SK-N-SH treated with all-trans-retinoic acid at 6 μM for 48 hours (cell line): ENCODE measurements around the gene HOXA4.

Experiments
- ATAC-seq: fragments of 200-7000 bp; cut with Tn5 transposase; 3 replicates; pipeline ENCODE4 v1.9.1; 2020; ENCODE audit warnings: mild to moderate bottlenecking, moderate library complexity
- ARNTL ChIP-seq: fragments of 450-650 bp; formaldehyde crosslinking; IDR thresholded peaks from 2 replicates; pipeline ENCODE4 v1.5.0; 2020; ENCODE audit warnings: low read depth, mild to moderate bottlenecking, moderate library complexity, borderline replicate concordance
- BACH2 ChIP-seq: fragments of 250-450 bp; sonication (Bioruptor Pico); IDR thresholded peaks from 2 replicates; pipeline ENCODE4 v1.9.0; 2021; ENCODE audit warnings: mild to moderate bottlenecking, borderline replicate concordance
- GLIS3 ChIP-seq: fragments of 250-450 bp; sonication (Bioruptor Pico); IDR thresholded peaks from 2 replicates; pipeline ENCODE4 v1.5.0; 2020; ENCODE audit warnings: mild to moderate bottlenecking, moderate library complexity
- OSR1 ChIP-seq: fragments of 250-450 bp; sonication (Bioruptor Pico); IDR thresholded peaks from 2 replicates; pipeline ENCODE4 v1.8.0; 2022; ENCODE audit warnings: moderate library complexity, mild to moderate bottlenecking, inconsistent platforms
- PPARA ChIP-seq: fragments of 250-450 bp; sonication (Bioruptor Pico); IDR thresholded peaks from 2 replicates; pipeline ENCODE4 v1.5.0; 2020; ENCODE audit warnings: mild to moderate bottlenecking, borderline replicate concordance
- SNAI2 ChIP-seq: fragments of 250-450 bp; sonication (Bioruptor Pico); IDR thresholded peaks from 2 replicates; pipeline ENCODE4 v1.5.0; 2020; ENCODE audit warnings: mild to moderate bottlenecking, moderate library complexity
- TOX ChIP-seq: fragments of 250-450 bp; sonication (Bioruptor Pico); IDR thresholded peaks from 2 replicates; pipeline ENCODE4 v1.8.0; 2021; ENCODE audit warnings: mild to moderate bottlenecking, moderate library complexity, borderline replicate concordance
- ZC3H10 ChIP-seq: fragments of 250-450 bp; sonication (Bioruptor Pico); IDR thresholded peaks from 2 replicates; pipeline ENCODE4 v1.5.1; 2021; ENCODE audit warnings: mild to moderate bottlenecking, moderate library complexity
- ZFP3 ChIP-seq: fragments of 250-450 bp; sonication (Bioruptor Pico); IDR thresholded peaks from 2 replicates; pipeline ENCODE4 v1.5.0; 2020; ENCODE audit warnings: mild to moderate bottlenecking, moderate library complexity
- ZFP30 ChIP-seq: fragments of 450-650 bp; formaldehyde crosslinking; IDR thresholded peaks from 2 replicates; pipeline ENCODE4 v1.5.0; 2022; ENCODE audit warnings: mild to moderate bottlenecking, moderate library complexity
- ZNF565 ChIP-seq: fragments of 450-650 bp; formaldehyde crosslinking; conservative IDR thresholded peaks from 2 replicates; pipeline ENCODE4 v1.5.0; 2020; ENCODE audit warnings: low read depth, mild to moderate bottlenecking, moderate library complexity
- ZNF70 ChIP-seq: fragments of 450-650 bp; formaldehyde crosslinking; IDR thresholded peaks from 2 replicates; pipeline ENCODE4 v1.5.0; 2020; ENCODE audit warnings: mild to moderate bottlenecking, moderate library complexity
- ZNF8 ChIP-seq: fragments of 450-650 bp; formaldehyde crosslinking; IDR thresholded peaks from 2 replicates; pipeline ENCODE4 v1.5.0; 2020; ENCODE audit warnings: mild to moderate bottlenecking, moderate library complexity
- TF ChIP-seq, protein P1 (sequence below): fragments of 250-450 bp; sonication (Bioruptor Pico); IDR thresholded peaks from 2 replicates; pipeline ENCODE4 v1.8.0; 2020; ENCODE audit warnings: mild to moderate bottlenecking, moderate library complexity, borderline replicate concordance
- TF ChIP-seq, protein P2 (sequence below): fragments of 250-450 bp; sonication (Bioruptor Pico); IDR thresholded peaks from 2 replicates; pipeline ENCODE4 v1.8.0; 2021; ENCODE audit warnings: low read depth, mild to moderate bottlenecking, moderate library complexity, borderline replicate concordance
- TF ChIP-seq, protein P3 (sequence below): fragments of 250-450 bp; sonication (Bioruptor Pico); IDR thresholded peaks from 2 replicates; pipeline ENCODE4 v1.5.1; 2020; ENCODE audit warnings: low read depth, mild to moderate bottlenecking, moderate library complexity
- TF ChIP-seq, protein P4 (sequence below): fragments of 250-450 bp; sonication (Bioruptor Pico); IDR thresholded peaks from 2 replicates; pipeline ENCODE4 v1.5.1; 2021; ENCODE audit warnings: mild to moderate bottlenecking, moderate library complexity

HOXA4 gene

DNA sequence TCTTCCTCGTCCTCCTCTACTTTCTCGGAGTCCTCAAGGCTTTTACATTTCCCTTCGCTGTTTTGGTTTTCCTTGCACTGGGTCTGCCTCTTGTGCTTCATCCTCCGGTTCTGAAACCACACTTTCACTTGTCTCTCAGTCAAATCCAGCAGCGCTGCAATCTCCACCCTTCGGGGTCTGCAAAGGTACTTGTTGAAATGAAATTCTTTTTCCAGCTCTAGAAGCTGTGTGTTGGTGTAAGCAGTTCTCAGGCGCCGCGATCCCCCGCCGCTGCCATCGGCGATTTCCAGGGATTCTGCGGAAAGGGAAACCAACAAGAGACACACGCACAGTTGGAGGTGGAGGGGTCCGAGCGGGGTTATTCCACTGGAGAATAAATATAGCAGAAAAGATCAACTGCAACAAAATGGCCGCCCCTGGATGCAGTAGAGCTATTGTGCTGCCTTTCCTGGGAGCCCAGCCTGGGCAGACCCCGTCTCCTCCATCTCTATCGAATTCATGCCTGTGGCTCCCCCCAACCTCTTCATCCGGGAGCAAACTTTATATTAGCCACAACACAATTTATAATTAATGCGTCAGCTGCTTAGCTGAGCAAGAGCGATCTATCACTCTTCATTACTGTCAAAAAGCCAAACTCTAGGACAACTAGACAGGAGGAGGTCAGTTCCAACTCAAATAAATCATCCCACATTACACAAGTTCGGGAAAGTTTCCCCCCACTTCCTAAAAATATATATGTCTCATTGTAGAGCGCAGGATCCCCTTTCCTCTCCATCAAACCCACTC, 29.2 kb downstream of the HOXA4 start (continued):
- TF ChIP-seq, protein P1, sequence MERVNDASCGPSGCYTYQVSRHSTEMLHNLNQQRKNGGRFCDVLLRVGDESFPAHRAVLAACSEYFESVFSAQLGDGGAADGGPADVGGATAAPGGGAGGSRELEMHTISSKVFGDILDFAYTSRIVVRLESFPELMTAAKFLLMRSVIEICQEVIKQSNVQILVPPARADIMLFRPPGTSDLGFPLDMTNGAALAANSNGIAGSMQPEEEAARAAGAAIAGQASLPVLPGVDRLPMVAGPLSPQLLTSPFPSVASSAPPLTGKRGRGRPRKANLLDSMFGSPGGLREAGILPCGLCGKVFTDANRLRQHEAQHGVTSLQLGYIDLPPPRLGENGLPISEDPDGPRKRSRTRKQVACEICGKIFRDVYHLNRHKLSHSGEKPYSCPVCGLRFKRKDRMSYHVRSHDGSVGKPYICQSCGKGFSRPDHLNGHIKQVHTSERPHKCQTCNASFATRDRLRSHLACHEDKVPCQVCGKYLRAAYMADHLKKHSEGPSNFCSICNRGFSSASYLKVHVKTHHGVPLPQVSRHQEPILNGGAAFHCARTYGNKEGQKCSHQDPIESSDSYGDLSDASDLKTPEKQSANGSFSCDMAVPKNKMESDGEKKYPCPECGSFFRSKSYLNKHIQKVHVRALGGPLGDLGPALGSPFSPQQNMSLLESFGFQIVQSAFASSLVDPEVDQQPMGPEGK (CRISPR knock-in tag), result no peak

DNA sequence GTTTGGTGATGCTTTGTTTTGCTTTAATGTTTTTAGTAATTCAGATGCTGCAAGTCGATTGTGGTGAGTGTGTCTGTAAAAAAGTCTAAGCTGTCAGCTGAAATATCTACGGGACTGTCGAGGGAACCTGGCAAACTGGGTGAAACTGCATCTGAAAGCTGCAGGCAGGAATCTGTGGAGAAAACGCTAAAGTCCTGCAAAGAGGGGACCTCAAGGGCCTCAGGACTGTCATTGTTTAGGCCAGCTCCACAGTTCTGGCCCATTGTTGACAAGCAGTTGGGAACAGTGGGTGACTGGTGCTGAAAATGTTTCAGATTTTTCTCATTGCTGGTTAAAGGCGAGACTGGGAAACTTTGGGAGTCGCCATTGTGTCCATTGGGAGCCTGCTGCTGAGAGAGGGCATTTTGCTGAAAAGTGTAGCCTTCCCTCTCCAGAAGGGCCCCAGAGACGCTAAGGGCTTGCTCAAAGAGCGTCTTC, 29.8 kb downstream of the HOXA4 start:
- ATAC-seq, result no peak
- TF ChIP-seq BACH2 (CRISPR knock-in tag), result no peak
- TF ChIP-seq, protein P2, sequence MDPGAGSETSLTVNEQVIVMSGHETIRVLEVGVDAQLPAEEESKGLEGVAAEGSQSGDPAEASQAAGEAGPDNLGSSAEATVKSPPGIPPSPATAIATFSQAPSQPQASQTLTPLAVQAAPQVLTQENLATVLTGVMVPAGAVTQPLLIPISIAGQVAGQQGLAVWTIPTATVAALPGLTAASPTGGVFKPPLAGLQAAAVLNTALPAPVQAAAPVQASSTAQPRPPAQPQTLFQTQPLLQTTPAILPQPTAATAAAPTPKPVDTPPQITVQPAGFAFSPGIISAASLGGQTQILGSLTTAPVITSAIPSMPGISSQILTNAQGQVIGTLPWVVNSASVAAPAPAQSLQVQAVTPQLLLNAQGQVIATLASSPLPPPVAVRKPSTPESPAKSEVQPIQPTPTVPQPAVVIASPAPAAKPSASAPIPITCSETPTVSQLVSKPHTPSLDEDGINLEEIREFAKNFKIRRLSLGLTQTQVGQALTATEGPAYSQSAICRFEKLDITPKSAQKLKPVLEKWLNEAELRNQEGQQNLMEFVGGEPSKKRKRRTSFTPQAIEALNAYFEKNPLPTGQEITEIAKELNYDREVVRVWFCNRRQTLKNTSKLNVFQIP, result no peak
- TF ChIP-seq ZNF8, result no peak
- no peak for TF ChIP-seq SNAI2 (CRISPR knock-in tag)
- TF ChIP-seq, protein P3, sequence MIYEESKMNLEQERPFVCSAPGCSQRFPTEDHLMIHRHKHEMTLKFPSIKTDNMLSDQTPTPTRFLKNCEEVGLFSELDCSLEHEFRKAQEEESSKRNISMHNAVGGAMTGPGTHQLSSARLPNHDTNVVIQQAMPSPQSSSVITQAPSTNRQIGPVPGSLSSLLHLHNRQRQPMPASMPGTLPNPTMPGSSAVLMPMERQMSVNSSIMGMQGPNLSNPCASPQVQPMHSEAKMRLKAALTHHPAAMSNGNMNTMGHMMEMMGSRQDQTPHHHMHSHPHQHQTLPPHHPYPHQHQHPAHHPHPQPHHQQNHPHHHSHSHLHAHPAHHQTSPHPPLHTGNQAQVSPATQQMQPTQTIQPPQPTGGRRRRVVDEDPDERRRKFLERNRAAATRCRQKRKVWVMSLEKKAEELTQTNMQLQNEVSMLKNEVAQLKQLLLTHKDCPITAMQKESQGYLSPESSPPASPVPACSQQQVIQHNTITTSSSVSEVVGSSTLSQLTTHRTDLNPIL, result no peak

DNA sequence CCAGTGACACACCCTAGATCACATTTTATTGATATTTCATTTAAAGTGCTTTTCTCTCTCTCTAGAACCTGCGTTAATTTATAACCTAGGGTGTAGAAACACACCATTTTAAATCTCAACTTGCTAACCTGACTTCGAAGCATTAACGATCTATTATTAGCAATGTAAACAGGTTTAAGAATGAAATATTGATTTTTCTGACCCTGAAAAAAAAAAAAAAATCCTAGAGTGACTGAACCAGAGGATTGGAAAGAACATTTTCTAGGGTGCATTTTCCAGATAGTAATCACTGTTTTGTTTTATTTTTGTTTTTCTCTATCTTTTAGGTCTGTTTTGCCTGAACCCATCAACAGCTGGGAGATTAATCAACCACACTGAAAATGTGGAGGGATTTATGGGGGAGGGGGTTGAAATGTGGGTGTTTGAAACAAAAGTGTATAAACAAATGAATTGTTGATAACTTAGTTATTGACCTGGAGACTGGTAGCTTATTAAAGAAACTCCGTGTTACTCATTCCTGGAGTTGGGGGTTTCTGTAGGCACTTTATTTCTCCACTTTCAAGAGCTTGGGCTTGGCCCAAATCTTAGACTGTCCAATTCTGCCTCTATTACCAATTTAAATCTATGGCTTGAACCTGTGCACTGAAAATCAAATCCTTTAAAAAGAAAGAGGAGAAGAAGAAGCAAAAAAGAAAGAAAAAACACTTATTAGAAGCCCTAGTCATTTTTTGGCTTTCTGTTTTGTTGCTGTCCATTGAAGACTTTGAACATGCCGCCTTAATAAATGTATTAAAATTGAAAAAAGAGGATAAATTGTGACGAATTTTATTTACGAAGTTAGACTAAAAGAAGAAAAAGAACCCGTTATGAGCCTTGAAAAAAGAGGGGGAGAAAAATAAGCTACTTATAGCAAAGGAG, 30.8 kb downstream of the HOXA4 start:
- TF ChIP-seq PPARA (CRISPR knock-in tag) (no peak), ZNF565 (CRISPR knock-in tag) (no peak), ZFP3 (CRISPR knock-in tag) (no peak), ARNTL (no peak), BACH2 (CRISPR knock-in tag) (no peak), ZNF70 (CRISPR knock-in tag) (no peak), ZFP30 (no peak)
- TF ChIP-seq, protein P2, result no peak
- TF ChIP-seq, protein P4, sequence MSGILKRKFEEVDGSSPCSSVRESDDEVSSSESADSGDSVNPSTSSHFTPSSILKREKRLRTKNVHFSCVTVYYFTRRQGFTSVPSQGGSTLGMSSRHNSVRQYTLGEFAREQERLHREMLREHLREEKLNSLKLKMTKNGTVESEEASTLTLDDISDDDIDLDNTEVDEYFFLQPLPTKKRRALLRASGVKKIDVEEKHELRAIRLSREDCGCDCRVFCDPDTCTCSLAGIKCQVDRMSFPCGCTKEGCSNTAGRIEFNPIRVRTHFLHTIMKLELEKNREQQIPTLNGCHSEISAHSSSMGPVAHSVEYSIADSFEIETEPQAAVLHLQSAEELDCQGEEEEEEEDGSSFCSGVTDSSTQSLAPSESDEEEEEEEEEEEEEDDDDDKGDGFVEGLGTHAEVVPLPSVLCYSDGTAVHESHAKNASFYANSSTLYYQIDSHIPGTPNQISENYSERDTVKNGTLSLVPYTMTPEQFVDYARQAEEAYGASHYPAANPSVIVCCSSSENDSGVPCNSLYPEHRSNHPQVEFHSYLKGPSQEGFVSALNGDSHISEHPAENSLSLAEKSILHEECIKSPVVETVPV, result no peak
- ATAC-seq, result no peak

DNA sequence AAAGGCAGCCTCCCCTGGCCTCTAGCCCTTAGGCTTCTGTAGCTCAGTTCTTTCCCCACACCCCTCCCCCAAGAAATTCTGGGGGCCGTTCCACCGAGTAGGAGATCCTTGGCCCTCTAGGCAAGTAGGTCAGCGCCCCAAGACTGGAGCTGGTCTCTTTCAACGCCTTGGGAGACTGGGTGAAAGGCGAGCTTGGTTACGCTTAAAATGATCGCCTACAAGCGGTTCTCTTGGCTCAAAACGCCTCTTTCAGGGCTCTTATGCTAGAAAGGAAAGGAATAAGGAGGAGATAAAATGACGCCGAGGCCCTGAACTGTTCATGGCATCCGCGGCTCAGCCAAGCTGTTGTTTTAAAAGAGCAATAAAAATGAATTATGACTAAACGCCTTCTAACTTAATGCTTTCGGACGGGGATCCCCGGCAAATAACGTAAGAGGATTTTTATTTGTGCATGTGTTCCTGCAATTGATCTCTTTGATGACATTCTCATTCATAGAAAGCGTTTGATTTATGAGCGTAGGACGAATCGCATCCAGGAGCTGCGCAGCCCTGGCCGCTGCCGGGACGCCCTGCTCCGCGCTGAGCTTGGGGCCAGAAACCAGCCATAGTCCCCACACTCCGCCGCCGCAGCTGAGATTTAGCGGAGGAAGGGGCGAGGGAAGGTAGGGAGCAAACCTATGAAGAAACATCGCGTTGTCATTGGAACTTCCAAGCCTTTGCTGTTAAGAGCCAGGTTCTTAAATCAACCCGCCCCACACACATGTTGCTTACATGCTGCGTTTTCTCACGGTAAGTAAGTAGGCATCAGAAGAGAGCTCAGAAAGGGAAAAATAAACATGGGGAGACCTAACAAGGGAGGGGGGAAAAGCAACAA, 31.7 kb downstream of the HOXA4 start:
- TF ChIP-seq, protein P2, result no peak
- TF ChIP-seq PPARA (CRISPR knock-in tag), result no peak
- no peak for TF ChIP-seq BACH2 (CRISPR knock-in tag)
- TF ChIP-seq ZFP3 (CRISPR knock-in tag), result no peak
- TF ChIP-seq ZC3H10 (CRISPR knock-in tag), result no peak
- no peak for TF ChIP-seq GLIS3 (CRISPR knock-in tag)
- TF ChIP-seq OSR1, result no peak
- TF ChIP-seq ZNF565 (CRISPR knock-in tag), result no peak
- TF ChIP-seq, protein P1 (CRISPR knock-in tag), result no peak
- TF ChIP-seq, protein P3, result no peak
- TF ChIP-seq TOX, result no peak
- no peak for TF ChIP-seq ZFP30
- no peak for ATAC-seq
